Gastrocnemius medialis (tissue), 4 donors: ENCODE measurements around the gene GADD45B. TPM values are rescaled to one million over a fixed set of nuclear protein-coding genes. Genes with fewer than 3 reads are reported as not detected.
"Not testable (repeated sequence)": the region's sequence is repeated elsewhere in the genome, so short reads cannot be mapped to it uniquely, and the experiment has no call there.

Experiments used
- ATAC-seq, 2 donors: fragments of 150-250 bp; one replicate each; pipeline ENCODE4 v1.9.1; 2016
- DNase-seq, 2 donors: peaks; one replicate each; pipeline ENCODE4 v3.0.0-alpha.2; 2019
- H3K27ac ChIP-seq, 4 donors: fragments of 200-600 bp; sonication (generic); 1 replicate in 1 of 4; 2 replicates in 3 of 4; pipeline ENCODE4 v1.5.1; 2016 to 2018; ENCODE audit warnings: mild to moderate bottlenecking in 2 of 4, moderate library complexity in 1 of 4
- H3K27me3 ChIP-seq, 3 donors: fragments of 200-600 bp; sonication (generic) in 2 of 3; 1 replicate in 1 of 3; 2 replicates in 2 of 3; pipeline versions ENCODE4 v1.5.1 to v1.6.0; 2016 to 2019; ENCODE audit warnings: mild to moderate bottlenecking in 1 of 3, moderate library complexity in 1 of 3
- H3K36me3 ChIP-seq, 2 donors: fragments of 200-600 bp; sonication (generic) in 1 of 2; one replicate each; pipeline ENCODE4 v1.5.1; 2017 to 2018
- H3K4me1 ChIP-seq, 2 donors: fragments of 200-600 bp; sonication (generic) in 1 of 2; one replicate each; pipeline ENCODE4 v1.5.1; 2016 to 2017; ENCODE audit warnings: mild to moderate bottlenecking in 2 of 2
- H3K4me3 ChIP-seq, 4 donors: fragments of 200-600 bp; sonication (generic) in 3 of 4; 1 replicate in 1 of 4; 2 replicates in 3 of 4; pipeline ENCODE4 v1.5.1; 2016 to 2019; ENCODE audit warnings: mild to moderate bottlenecking in 2 of 4
- H3K9me3 ChIP-seq, 3 donors: fragments of 200-600 bp; sonication (generic) in 2 of 3; 1 replicate in 1 of 3; 2 replicates in 2 of 3; pipeline ENCODE4 v1.5.1; 2016 to 2019
- POLR2A ChIP-seq, 2 donors: fragments of 450-650 bp; IDR thresholded peaks; one replicate each; pipeline ENCODE4 v1.6.1; 2017; ENCODE audit warnings: antibody characterized with exemption in 2 of 2, mild to moderate bottlenecking in 2 of 2, moderate library complexity in 2 of 2
- in situ Hi-C, 4 donors: fragments of 200-750 bp; cut with MboI; loops; one replicate each; pipeline versions ENCODE4 v1.15.0 to v1.8.0; 2017; ENCODE audit warnings: low sequenced_read_pairs in 4 of 4
- intact Hi-C: fragments of 100-400 bp; cut with DNase I; formaldehyde crosslinking; loops from one replicate; pipeline ENCODE4 v1.15.1; 2023; ENCODE audit warnings: low total_unique reads
- total RNA-seq, 4 donors: library from RNA; depleted of rRNA; stranded (reverse); fragments of >200 nt; gene quantifications; one replicate each; pipeline versions ENCODE4 v1.1.0 to v1.2.3, GENCODE V29; 2016
- TF ChIP-seq, protein P1 (sequence below), 5 experiments: fragments of 450-650 bp in 3 of 5; fragments of 200-600 bp in 2 of 5; sonication (generic) in 2 of 5; IDR thresholded peaks in 4 of 5; conservative IDR thresholded peaks in 1 of 5; 1 replicate in 4 of 5; 2 replicates in 1 of 5; pipeline ENCODE4 v1.5.1; 2016 to 2019; ENCODE audit warnings: antibody characterized with exemption in 5 of 5, mild to moderate bottlenecking in 3 of 5, moderate library complexity in 3 of 5

Gene GADD45B
- total RNA-seq, 4 donors from 2014 or later, result 32.2 to 48.7 (median 41.7) TPM

DNA sequence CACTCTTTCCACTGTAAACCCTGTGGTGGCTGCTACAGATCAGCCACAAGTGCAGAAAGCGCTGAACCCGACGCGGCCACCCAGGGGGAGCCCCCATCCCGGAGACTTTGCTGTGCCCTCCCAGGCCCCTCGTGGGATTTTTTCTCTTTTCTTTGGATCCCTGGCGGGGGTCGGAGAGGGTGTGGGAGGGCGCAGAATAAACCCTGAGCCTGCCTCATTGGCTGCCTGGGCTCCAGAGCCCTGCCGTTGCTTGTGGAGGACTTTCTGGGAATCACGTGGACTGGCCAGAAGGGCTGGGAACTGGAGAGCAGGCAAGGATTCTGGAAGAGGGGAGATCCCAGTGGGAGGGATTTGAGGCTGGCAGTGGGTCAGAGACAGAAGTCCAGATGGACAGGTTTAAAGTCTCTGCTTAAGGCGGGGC is 24.9 kb downstream of the GADD45B start:
- H3K9me3 ChIP-seq, result no peaks in the 10 kb centered on the region
- TF ChIP-seq, protein P1, sequence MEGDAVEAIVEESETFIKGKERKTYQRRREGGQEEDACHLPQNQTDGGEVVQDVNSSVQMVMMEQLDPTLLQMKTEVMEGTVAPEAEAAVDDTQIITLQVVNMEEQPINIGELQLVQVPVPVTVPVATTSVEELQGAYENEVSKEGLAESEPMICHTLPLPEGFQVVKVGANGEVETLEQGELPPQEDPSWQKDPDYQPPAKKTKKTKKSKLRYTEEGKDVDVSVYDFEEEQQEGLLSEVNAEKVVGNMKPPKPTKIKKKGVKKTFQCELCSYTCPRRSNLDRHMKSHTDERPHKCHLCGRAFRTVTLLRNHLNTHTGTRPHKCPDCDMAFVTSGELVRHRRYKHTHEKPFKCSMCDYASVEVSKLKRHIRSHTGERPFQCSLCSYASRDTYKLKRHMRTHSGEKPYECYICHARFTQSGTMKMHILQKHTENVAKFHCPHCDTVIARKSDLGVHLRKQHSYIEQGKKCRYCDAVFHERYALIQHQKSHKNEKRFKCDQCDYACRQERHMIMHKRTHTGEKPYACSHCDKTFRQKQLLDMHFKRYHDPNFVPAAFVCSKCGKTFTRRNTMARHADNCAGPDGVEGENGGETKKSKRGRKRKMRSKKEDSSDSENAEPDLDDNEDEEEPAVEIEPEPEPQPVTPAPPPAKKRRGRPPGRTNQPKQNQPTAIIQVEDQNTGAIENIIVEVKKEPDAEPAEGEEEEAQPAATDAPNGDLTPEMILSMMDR (IDR thresholded peaks at IDR 0.05 in 4 of 5, conservative IDR thresholded peaks at IDR 0.05 in 1 of 5), result no peak
- TF ChIP-seq POLR2A (IDR thresholded peaks at IDR 0.05), result no peak

GRCh38 chr19:2503521-2504109 is 27.7 kb downstream of the GADD45B start:
- intact Hi-C loops (no loop called here), in situ Hi-C loops (no loop called here)
- no peak for TF ChIP-seq POLR2A (IDR thresholded peaks at IDR 0.05)
- TF ChIP-seq, protein P1 (IDR thresholded peaks at IDR 0.05 in 4 of 5, conservative IDR thresholded peaks at IDR 0.05 in 1 of 5), result no peak
- DNase-seq (no peak), ATAC-seq (no peak)
- H3K4me3 ChIP-seq, result no peak overlapping the region
- H3K27me3 ChIP-seq, result no peaks in the 10 kb centered on the region
- no peak overlapping the region for H3K27ac ChIP-seq
- no peaks in the 10 kb centered on the region for H3K36me3 ChIP-seq
- H3K4me1 ChIP-seq, result peaks cover 10 to 18% of the 10 kb centered on the region in 2 donors
- no peaks in the 10 kb centered on the region for H3K9me3 ChIP-seq

More for the DNA sequence above, 24.9 kb downstream of the GADD45B start:
- Histone ChIP-seq H3K36me3 (no peaks in the 10 kb centered on the region), H3K27me3 (no peaks in the 10 kb centered on the region), H3K4me3 (no peak overlapping the region), H3K4me1 (peaks cover 11 to 21% of the 10 kb centered on the region in 2 donors), H3K27ac (peak overlapping the region; percentile 61 to 75 (median 62))
- intact Hi-C loops (no loop called here), in situ Hi-C loops (no loop called here)
- ATAC-seq (peak; percentile 25 to 59), DNase-seq (peak in 1 of 2 donors; percentile 53)

GRCh38 chr19:2506656-2507055 is 30.7 kb downstream of the GADD45B start:
- peak overlapping the region in 2 of 4 donors; percentile 39 to 47 for H3K27ac ChIP-seq
- H3K27me3 ChIP-seq, H3K36me3 ChIP-seq, H3K9me3 ChIP-seq, in situ Hi-C loops, intact Hi-C loops, DNase-seq, H3K4me3 ChIP-seq, ATAC-seq, H3K4me1 ChIP-seq: not testable (repeated sequence)

GRCh38 chr19:2507109-2507508 is 31.2 kb downstream of the GADD45B start:
- Histone ChIP-seq H3K4me3 (peak overlapping the region in 2 of 4 donors; percentile 15 to 21), H3K4me1 (peaks cover 5% of the 10 kb centered on the region in 2 donors), H3K27ac (peak overlapping the region in 2 of 4 donors; percentile 39 to 47), H3K36me3 (no peaks in the 10 kb centered on the region), H3K27me3 (no peaks in the 10 kb centered on the region), H3K9me3 (no peaks in the 10 kb centered on the region)
- in situ Hi-C loops (no loop called here), intact Hi-C loops (no loop called here)
- TF ChIP-seq, protein P1 (IDR thresholded peaks at IDR 0.05 in 4 of 5, conservative IDR thresholded peaks at IDR 0.05 in 1 of 5), result no peak
- TF ChIP-seq POLR2A (IDR thresholded peaks at IDR 0.05), result no peak
- no peak for DNase-seq
- peak; percentile 41 to 65 for ATAC-seq

GRCh38 chr19:2509096-2509495 is 33.2 kb downstream of the GADD45B start:
- H3K9me3 ChIP-seq, result no peaks in the 10 kb centered on the region
- in situ Hi-C loops (no loop called here), intact Hi-C loops (no loop called here)
- H3K36me3 ChIP-seq, result no peaks in the 10 kb centered on the region
- H3K27ac ChIP-seq, result no peak overlapping the region
- no peak for DNase-seq
- peaks cover 5% of the 10 kb centered on the region in 2 donors for H3K4me1 ChIP-seq
- H3K4me3 ChIP-seq, result no peak overlapping the region
- no peak for ATAC-seq
- H3K27me3 ChIP-seq, result no peaks in the 10 kb centered on the region
- no peak for TF ChIP-seq POLR2A (IDR thresholded peaks at IDR 0.05)
- TF ChIP-seq, protein P1 (IDR thresholded peaks at IDR 0.05 in 4 of 5, conservative IDR thresholded peaks at IDR 0.05 in 1 of 5), result no peak
